HCT116 (cell line): ENCODE data around the gene CYB561A3. TPM values are rescaled to one million over a fixed set of nuclear protein-coding genes. Genes with fewer than 3 reads are reported as not detected.

Experiments
- ATAC-seq: fragments of 200-7000 bp; cut with Tn5 transposase; 2 replicates; pipeline ENCODE4 v1.9.1; 2020; ENCODE audit warnings: mild to moderate bottlenecking, moderate library complexity
- BruUV-seq: library from RNA; stranded (reverse); fragments of 400-500 nt; replicated peaks from 2 replicates; lab custom pipeline; 2021; lab: Mats Ljungman, UMichigan
- CTCF ChIA-PET: fragments of 300-600 bp; sonication (Branson Sonifier 250); formaldehyde crosslinking; loops from one replicate; lab custom pipeline; 2021; ENCODE audit warnings: antibody characterized with exemption; lab: Charles Lee
- POLR2A ChIA-PET: fragments of 300-600, 350-600 bp; sonication (Branson Sonifier 250); formaldehyde crosslinking; loops from one replicate; lab custom pipeline; 2021; ENCODE audit warnings: antibody characterized with exemption; lab: Charles Lee
- RAD21 ChIA-PET, 2 experiments: fragments of 300-600 bp; sonication (Branson Sonifier 250); formaldehyde crosslinking; loops; one replicate each; lab custom pipeline; 2023; ENCODE audit warnings: low total read pairs in 2 of 2; ENCODE audit not compliant: uncharacterized antibody in 2 of 2, unreplicated experiment in 2 of 2, low non-redundant PET in 1 of 2; lab: Charles Lee
- DNase-seq: peaks from one replicate; pipeline ENCODE4 v3.0.0-alpha.2; 2010; ENCODE audit warnings: low read depth, low spot score
- H2AFZ ChIP-seq: fragments of 200-600 bp; shearing (Covaris generic), sonication (generic); 2 replicates; pipeline ENCODE4 v1.6.1; 2017; ENCODE audit warnings: low read depth, mixed run types, mixed read lengths, antibody characterized with exemption, low read length; ENCODE audit not compliant: poor library complexity, severe bottlenecking
- H3K27ac ChIP-seq: 2 replicates; pipeline ENCODE4 v1.5.1; 2012; ENCODE audit warnings: low read depth, low read length
- H3K27me3 ChIP-seq: fragments of 200-600 bp; sonication (generic); 2 replicates; pipeline ENCODE4 v1.6.1; 2016; ENCODE audit warnings: mixed run types, low read length, mixed read lengths; ENCODE audit not compliant: insufficient read depth
- H3K36me3 ChIP-seq, 2 experiments: fragments of 200-500 bp in 1 of 2; fragments of 200-600 bp in 1 of 2; sonication (Bioruptor generic) in 1 of 2; sonication (generic) in 1 of 2; 2 replicates each; pipeline versions ENCODE4 v1.5.1 to v1.6.1; 2014 to 2016; ENCODE audit warnings: low read length in 2 of 2, inconsistent platforms in 1 of 2, mixed read lengths in 1 of 2, mixed run types in 1 of 2; ENCODE audit not compliant: insufficient read depth in 2 of 2, control insufficient read depth in 1 of 2
- H3K4me1 ChIP-seq, 2 experiments: fragments of 200-600 bp in 1 of 2; sonication (generic) in 1 of 2; 2 replicates each; pipeline versions ENCODE4 v1.5.1 to v1.6.1; 2012 to 2017; ENCODE audit warnings: low read length in 2 of 2, inconsistent platforms in 1 of 2, mild to moderate bottlenecking in 1 of 2, mixed read lengths in 1 of 2, mixed run types in 1 of 2, moderate library complexity in 1 of 2; ENCODE audit not compliant: insufficient read depth in 2 of 2, control insufficient read depth in 1 of 2
- H3K4me2 ChIP-seq: fragments of 200-600 bp; sonication (generic); 2 replicates; pipeline ENCODE4 v1.6.1; 2017; ENCODE audit warnings: mixed run types, low read length, mixed read lengths
- H3K4me3 ChIP-seq, 2 experiments: fragments of 200-600 bp in 1 of 2; sonication (generic) in 1 of 2; replicated peaks in 1 of 2; 2 replicates each; pipeline ENCODE4 v1.5.1; 2011 to 2016; ENCODE audit warnings: low read length in 2 of 2, control low read depth in 1 of 2, low read depth in 1 of 2, mild to moderate bottlenecking in 1 of 2, mixed read lengths in 1 of 2, mixed run types in 1 of 2
- H3K79me2 ChIP-seq: fragments of 200-600 bp; sonication (generic); 2 replicates; pipeline ENCODE4 v1.6.1; 2017; ENCODE audit warnings: mild to moderate bottlenecking, mixed run types, low read length, moderate library complexity, mixed read lengths; ENCODE audit not compliant: insufficient read depth
- H3K9ac ChIP-seq: fragments of 200-600 bp; sonication (generic); 2 replicates; pipeline ENCODE4 v1.6.1; 2016; ENCODE audit warnings: low read length, mixed read lengths
- H3K9me2 ChIP-seq: fragments of 200-600 bp; sonication (generic), shearing (Covaris generic); 2 replicates; pipeline ENCODE4 v1.6.1; 2017; ENCODE audit warnings: mixed run types, mild to moderate bottlenecking, moderate library complexity; ENCODE audit not compliant: insufficient read depth
- H3K9me3 ChIP-seq, 2 experiments: fragments of 200-500 bp in 1 of 2; fragments of 200-600 bp in 1 of 2; sonication (Bioruptor generic) in 1 of 2; sonication (generic) in 1 of 2; 2 replicates each; pipeline ENCODE4 v1.6.1; 2014 to 2017; ENCODE audit warnings: low read length in 2 of 2, mixed read lengths in 2 of 2, inconsistent platforms in 1 of 2, low read depth in 1 of 2, mild to moderate bottlenecking in 1 of 2, mixed run types in 1 of 2, moderate library complexity in 1 of 2; ENCODE audit not compliant: control insufficient read depth in 1 of 2, insufficient read depth in 1 of 2
- H4K20me1 ChIP-seq: fragments of 200-600 bp; sonication (generic), shearing (Covaris generic); 2 replicates; pipeline ENCODE4 v1.6.1; 2017; ENCODE audit warnings: mixed run types, mild to moderate bottlenecking, moderate library complexity; ENCODE audit not compliant: insufficient read depth
- CBX3 ChIP-seq: IDR thresholded peaks from 2 replicates; pipeline ENCODE4 v1.6.1; 2012; ENCODE audit warnings: low read depth
- CEBPB ChIP-seq: IDR thresholded peaks from 2 replicates; pipeline ENCODE4 v1.6.1; 2012; ENCODE audit warnings: low read depth
- EGR1 ChIP-seq: IDR thresholded peaks from 2 replicates; pipeline ENCODE4 v1.6.1; 2012; ENCODE audit warnings: low read depth
- EZH2phosphoT487 ChIP-seq: fragments of 200-600 bp; IDR thresholded peaks from 2 replicates; pipeline ENCODE4 v1.6.1; 2018; ENCODE audit warnings: antibody characterized with exemption, borderline replicate concordance
- FOSL1 ChIP-seq: IDR thresholded peaks from 2 replicates; pipeline ENCODE4 v1.6.1; 2012; ENCODE audit warnings: low read depth
- POLR2A ChIP-seq: IDR thresholded peaks from 2 replicates; pipeline ENCODE4 v1.7.0; 2011; ENCODE audit warnings: borderline replicate concordance; ENCODE audit not compliant: insufficient read depth, insufficient read length; ENCODE audit errors: extremely low read depth
- POLR2AphosphoS5 ChIP-seq: IDR thresholded peaks from 2 replicates; pipeline ENCODE4 v1.6.1; 2011; ENCODE audit warnings: mild to moderate bottlenecking, low read depth, low read length, moderate library complexity
- RAD21 ChIP-seq: IDR thresholded peaks from 2 replicates; pipeline ENCODE4 v1.6.1; 2012; ENCODE audit warnings: low read depth, mild to moderate bottlenecking
- SIN3A ChIP-seq: IDR thresholded peaks from 2 replicates; pipeline ENCODE4 v1.6.1; 2012; ENCODE audit warnings: low read depth
- SP1 ChIP-seq: IDR thresholded peaks from 2 replicates; pipeline ENCODE4 v1.6.1; 2012; ENCODE audit warnings: low read depth
- TCF7L2 ChIP-seq: IDR thresholded peaks from 2 replicates; pipeline ENCODE4 v1.7.0; 2011; ENCODE audit warnings: borderline replicate concordance, inconsistent platforms; ENCODE audit not compliant: insufficient read depth, insufficient read length; ENCODE audit errors: extremely low read depth
- YY1 ChIP-seq: IDR thresholded peaks from 2 replicates; pipeline ENCODE4 v1.6.1; 2011; ENCODE audit warnings: low read length, low read depth, moderate library complexity, mild to moderate bottlenecking; ENCODE audit not compliant: insufficient replicate concordance; ENCODE audit errors: extremely low read depth
- ZFX ChIP-seq: fragments of 450-650 bp; IDR thresholded peaks from 2 replicates; pipeline ENCODE4 v1.6.1; 2017
- intact Hi-C: fragments of 100-400 bp; cut with micrococcal nuclease; formaldehyde crosslinking; loops from 2 replicates; pipeline ENCODE4 v1.10.0; 2022
- total RNA-seq: library from RNA; stranded (reverse); gene quantifications from one replicate; pipeline ENCODE4 v1.2.1, GENCODE V29; 2021; ENCODE audit not compliant: unreplicated experiment
- TF ChIP-seq, protein P1 (sequence below): IDR thresholded peaks from 2 replicates; pipeline ENCODE4 v1.6.1; 2011; ENCODE audit warnings: mild to moderate bottlenecking, low read length, moderate library complexity; ENCODE audit not compliant: insufficient replicate concordance; ENCODE audit errors: extremely low read depth
- TF ChIP-seq, protein P2 (sequence below), 3 experiments: fragments of 200-600 bp in 1 of 3; sonication (generic) in 1 of 3; IDR thresholded peaks in 2 of 3; conservative IDR thresholded peaks in 1 of 3; 2 replicates each; pipeline ENCODE4 v1.5.1; 2012 to 2017; ENCODE audit warnings: low read depth in 2 of 3, low read length in 2 of 3, antibody characterized with exemption in 1 of 3, borderline replicate concordance in 1 of 3, control low read depth in 1 of 3, mild to moderate bottlenecking in 1 of 3, mixed read lengths in 1 of 3, mixed run types in 1 of 3, moderate library complexity in 1 of 3; ENCODE audit not compliant: insufficient read depth in 1 of 3

Gene CYB561A3
- total RNA-seq, 1 experiment from 2014 or later = 34.1 TPM

GRCh38 chr11:61404103-61404502 is 42.4 kb upstream of the CYB561A3 start:
- POLR2A ChIA-PET = no interaction called here
- peaks cover 8% of the 10 kb centered on the region; the same call in 1 of the 2 replicates for H4K20me1 ChIP-seq

DNA sequence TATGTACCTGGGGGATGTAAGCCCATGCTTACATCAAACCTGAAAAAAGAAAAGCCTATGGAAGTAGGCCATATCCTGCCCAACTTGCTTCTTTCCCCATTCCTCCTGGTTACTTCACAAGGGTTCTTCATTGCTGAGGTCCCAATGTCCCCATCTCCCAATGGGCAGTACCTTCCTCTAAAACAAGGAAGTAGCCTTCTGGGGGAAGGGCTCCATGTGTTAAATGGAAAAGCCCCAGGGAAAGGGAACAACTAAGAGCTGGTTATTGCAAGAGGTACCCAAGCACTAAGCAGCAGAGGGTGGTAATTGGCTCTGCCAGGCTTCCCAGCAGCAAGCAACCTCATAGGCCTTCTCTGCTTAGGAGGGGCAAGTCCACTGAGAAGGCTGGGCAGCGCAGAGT is 42.0 kb upstream of the CYB561A3 start:
- Histone ChIP-seq H3K4me1 (no peaks in the 10 kb centered on the region), H3K36me3 (peaks cover 43 to 53% of the 10 kb centered on the region in 2 experiments; a peak in 3 of 4 replicates), H2AFZ (no peak overlapping the region), H4K20me1 (peaks cover 8% of the 10 kb centered on the region; the same call in 1 of the 2 replicates), H3K27ac (no peak overlapping the region), H3K4me3 (no peak overlapping the region), H3K9me2 (no peaks in the 10 kb centered on the region), H3K79me2 (peaks cover 20% of the 10 kb centered on the region), H3K27me3 (no peaks in the 10 kb centered on the region), H3K9me3 (no peaks in the 10 kb centered on the region), H3K9ac (no peak overlapping the region), H3K4me2 (no peak overlapping the region)
- DNase-seq (no peak), ATAC-seq (no peak)
- intact Hi-C loops = no loop called here
- ChIA-PET RAD21 (no interaction called here), CTCF (no interaction called here), POLR2A (no interaction called here)
- BruUV-seq = no TSS peak
- no peak for TF ChIP-seq TCF7L2
- no peak for TF ChIP-seq POLR2A
- TF ChIP-seq, protein P1, sequence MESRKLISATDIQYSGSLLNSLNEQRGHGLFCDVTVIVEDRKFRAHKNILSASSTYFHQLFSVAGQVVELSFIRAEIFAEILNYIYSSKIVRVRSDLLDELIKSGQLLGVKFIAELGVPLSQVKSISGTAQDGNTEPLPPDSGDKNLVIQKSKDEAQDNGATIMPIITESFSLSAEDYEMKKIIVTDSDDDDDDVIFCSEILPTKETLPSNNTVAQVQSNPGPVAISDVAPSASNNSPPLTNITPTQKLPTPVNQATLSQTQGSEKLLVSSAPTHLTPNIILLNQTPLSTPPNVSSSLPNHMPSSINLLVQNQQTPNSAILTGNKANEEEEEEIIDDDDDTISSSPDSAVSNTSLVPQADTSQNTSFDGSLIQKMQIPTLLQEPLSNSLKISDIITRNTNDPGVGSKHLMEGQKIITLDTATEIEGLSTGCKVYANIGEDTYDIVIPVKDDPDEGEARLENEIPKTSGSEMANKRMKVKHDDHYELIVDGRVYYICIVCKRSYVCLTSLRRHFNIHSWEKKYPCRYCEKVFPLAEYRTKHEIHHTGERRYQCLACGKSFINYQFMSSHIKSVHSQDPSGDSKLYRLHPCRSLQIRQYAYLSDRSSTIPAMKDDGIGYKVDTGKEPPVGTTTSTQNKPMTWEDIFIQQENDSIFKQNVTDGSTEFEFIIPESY = no peak
- TF ChIP-seq CBX3 = no peak
- TF ChIP-seq EGR1 = no peak
- TF ChIP-seq SP1 = no peak
- TF ChIP-seq, protein P2, sequence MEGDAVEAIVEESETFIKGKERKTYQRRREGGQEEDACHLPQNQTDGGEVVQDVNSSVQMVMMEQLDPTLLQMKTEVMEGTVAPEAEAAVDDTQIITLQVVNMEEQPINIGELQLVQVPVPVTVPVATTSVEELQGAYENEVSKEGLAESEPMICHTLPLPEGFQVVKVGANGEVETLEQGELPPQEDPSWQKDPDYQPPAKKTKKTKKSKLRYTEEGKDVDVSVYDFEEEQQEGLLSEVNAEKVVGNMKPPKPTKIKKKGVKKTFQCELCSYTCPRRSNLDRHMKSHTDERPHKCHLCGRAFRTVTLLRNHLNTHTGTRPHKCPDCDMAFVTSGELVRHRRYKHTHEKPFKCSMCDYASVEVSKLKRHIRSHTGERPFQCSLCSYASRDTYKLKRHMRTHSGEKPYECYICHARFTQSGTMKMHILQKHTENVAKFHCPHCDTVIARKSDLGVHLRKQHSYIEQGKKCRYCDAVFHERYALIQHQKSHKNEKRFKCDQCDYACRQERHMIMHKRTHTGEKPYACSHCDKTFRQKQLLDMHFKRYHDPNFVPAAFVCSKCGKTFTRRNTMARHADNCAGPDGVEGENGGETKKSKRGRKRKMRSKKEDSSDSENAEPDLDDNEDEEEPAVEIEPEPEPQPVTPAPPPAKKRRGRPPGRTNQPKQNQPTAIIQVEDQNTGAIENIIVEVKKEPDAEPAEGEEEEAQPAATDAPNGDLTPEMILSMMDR (IDR thresholded peaks at IDR 0.05 in 2 of 3, conservative IDR thresholded peaks at IDR 0.05 in 1 of 3; ENCODE audit: borderline replicate concordance in 1 of 3, insufficient read depth in 1 of 3, low read depth in 2 of 3, low read length in 2 of 3) = no peak
- TF ChIP-seq YY1 = no peak

More at GRCh38 chr11:61404103-61404502, 42.4 kb upstream of the CYB561A3 start:
- ATAC-seq (no peak), DNase-seq (no peak)
- Histone ChIP-seq H3K4me3 (no peak overlapping the region), H3K9me2 (no peaks in the 10 kb centered on the region), H3K79me2 (peaks cover 20% of the 10 kb centered on the region), H3K4me2 (no peak overlapping the region), H3K4me1 (no peaks in the 10 kb centered on the region), H2AFZ (no peak overlapping the region), H3K27me3 (no peaks in the 10 kb centered on the region), H3K36me3 (peaks cover 46 to 57% of the 10 kb centered on the region in 2 experiments; a peak in 3 of 4 replicates), H3K27ac (no peak overlapping the region), H3K9me3 (no peaks in the 10 kb centered on the region), H3K9ac (no peak overlapping the region)
- intact Hi-C loops = no loop called here
- ChIA-PET CTCF (no interaction called here), RAD21 (no interaction called here)
- TF ChIP-seq CEBPB (no peak), RAD21 (no peak), POLR2AphosphoS5 (no peak), TCF7L2 (no peak), ZFX (no peak), SIN3A (no peak), EZH2phosphoT487 (no peak), FOSL1 (no peak)
- TF ChIP-seq, protein P2 (IDR thresholded peaks at IDR 0.05 in 2 of 3, conservative IDR thresholded peaks at IDR 0.05 in 1 of 3; ENCODE audit: borderline replicate concordance in 1 of 3, insufficient read depth in 1 of 3, low read depth in 2 of 3, low read length in 2 of 3) = no peak
- BruUV-seq = TSS peak; percentile 41
